GDM1 (cell line): Measurements from ENCODE around the gene NCBP2L.

Source experiments
- DNase-seq: peaks from one replicate; lab custom pipeline; 2025; lab: John Stamatoyannopoulos, UW

Gene NCBP2L

DNA sequence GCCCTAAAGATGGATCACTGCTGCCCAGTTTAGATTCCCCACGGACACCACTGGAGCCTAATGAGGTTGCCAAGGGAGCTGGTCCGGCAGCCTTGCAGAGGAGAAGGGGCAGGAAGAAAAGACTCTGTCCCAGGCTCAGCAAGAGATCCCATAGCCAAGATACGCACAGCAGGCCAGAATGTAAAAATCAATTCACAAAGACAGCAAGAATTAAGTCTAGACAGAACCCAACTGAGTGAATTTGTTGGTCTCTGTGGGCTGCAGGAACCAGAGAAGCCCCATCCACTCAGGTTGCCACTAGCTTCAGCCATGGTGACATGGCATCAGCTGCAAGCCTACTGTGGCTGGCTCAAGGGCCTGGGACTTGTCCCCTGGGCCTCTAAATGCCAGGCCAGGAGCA, 24.8 kb upstream of the NCBP2L start:
- DNase-seq, result no peak

DNA sequence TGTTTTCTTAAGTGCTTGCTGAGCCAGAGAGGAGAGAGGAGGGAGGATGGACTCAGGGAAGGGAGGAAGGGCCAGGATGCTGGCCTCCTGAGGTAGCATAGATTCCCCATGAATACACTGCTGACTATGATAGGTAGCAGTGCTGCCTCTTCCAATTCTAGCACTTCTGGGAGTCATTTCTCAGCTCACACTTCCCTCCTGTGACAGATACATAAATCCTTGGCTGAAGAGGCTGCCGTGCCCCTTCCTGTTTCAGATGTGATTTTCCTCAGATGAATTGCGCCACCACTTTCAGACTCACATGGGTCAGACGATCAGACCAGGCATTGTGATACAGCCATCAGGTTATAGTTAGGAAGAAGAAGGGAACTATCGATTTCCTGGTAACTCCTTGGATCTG, 24.3 kb upstream of the NCBP2L start:
- no peak for DNase-seq

GRCh38 chrX:107755721-107756120, 21.8 kb upstream of the NCBP2L start:
- no peak for DNase-seq

DNA sequence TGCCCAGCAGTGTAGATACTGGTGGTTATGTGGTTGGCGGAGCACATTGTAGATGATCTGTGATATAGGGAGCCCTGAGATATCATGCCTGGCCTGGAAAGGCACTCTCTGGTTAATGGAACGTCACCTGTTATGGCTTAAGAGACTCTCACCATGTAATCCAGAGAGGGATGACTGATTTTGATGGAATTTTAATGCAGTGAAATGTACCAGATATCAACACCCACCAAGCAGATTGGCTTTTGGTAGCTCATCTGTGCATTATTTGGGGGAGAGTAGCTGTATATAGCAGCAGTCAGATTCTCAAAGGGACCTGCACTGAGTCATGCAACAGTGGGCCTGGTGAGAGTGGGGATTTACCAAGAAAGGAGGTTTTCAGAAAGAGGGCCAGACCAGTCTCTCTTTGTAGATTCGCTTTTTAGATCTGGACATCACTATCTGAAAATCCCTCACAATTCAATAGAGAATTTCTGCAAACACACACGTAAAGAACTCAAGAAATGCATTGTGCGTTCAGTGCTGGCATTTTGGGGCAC, 19.2 kb upstream of the NCBP2L start:
- no peak for DNase-seq

DNA sequence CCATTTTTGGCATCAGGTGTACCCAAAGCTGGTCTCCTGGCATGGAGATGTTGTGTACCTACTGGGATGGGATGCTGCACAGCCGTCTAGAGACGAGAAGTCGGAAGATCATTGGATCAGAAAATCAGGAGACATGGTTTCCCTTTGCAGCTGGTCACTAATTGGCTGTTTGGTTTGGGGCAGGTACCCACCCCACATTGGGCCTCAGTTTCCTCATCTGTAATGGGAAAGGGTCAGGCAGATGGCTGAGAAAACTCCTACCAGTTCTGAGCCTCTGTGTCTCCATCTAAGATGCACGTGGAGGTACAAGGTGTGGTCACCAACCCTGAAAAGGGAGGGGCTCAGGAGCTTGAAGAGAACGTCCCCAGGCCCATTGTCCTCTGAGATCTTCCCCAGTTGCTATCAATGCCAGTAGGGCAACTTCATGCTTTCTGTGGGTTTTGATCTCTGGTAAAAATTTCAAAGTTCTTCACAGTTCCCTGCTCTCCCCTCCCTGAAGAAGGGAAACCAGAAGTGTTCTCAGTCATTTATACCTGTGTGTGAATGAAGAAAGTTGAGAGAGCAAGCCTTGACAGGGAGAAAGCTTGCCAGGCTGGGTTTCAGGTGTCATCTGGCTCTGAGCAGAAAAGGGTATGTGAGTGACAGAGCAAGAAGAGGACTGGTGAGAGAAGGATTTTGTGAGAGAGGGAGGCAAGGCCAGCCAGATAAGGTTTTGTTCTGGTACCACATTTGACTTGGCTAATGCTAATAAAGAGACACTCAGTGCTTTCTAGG, 17.0 kb upstream of the NCBP2L start:
- no peak for DNase-seq

DNA sequence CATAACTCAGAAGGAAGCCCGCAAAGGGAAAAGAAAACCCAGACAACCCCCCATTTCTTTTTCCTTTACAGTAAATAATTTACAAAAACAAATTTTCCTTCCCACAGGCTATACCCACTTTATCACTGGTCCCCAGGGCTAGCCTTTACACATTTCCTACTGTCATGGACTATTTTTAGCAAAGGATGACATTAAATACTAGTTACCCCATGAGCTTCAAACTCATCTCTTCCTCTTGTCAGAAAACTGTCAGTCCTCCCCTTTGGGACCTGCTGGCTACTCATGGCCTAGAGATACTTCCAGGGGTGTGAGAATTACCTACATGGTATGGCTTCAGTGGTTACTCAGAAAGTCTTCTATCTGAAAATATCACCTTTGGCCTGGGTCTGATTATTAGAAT, 13.9 kb upstream of the NCBP2L start:
- no peak for DNase-seq

DNA sequence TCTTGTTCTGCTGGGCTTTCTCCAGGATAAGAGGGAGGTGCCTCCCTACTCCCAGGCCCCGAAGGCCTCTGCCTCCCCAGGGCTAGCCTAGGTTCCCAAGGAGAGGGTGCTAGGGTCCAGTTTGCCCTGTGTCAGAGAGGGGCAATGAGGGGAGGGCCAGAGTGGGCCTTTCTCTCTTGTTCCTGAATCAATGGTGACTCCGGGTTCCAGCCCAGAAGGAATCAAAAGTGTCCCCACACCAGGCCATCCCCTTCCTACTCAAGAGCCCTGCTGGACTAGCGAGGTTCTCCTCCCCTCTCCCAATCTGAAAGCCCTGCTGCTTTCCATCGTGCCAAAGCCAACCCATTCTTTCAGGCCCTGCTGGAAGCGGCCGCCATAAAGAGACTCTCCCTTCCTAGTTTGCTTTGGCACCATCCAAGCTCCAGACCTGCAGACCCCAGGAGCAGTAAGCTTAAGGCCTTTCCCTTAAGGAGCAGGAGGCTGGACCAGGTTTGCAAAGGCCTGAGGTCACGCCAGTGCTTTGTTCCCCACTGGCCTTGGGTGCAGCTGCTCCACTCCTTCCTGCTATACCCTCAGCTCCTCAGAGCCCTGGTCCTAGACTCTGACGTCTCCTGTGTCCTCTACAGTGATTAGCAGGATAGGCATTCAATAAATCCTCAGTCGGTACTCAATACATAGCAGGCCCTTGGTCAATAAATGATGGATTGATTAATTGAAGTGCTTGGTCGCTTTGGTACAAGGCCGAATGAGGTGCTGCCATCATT, 12.5 kb upstream of the NCBP2L start:
- DNase-seq, result no peak

- DNase-seq, result no peak
Observed at GRCh38 chrX:107766470-107767150, 10.9 kb upstream of the NCBP2L start.

DNA sequence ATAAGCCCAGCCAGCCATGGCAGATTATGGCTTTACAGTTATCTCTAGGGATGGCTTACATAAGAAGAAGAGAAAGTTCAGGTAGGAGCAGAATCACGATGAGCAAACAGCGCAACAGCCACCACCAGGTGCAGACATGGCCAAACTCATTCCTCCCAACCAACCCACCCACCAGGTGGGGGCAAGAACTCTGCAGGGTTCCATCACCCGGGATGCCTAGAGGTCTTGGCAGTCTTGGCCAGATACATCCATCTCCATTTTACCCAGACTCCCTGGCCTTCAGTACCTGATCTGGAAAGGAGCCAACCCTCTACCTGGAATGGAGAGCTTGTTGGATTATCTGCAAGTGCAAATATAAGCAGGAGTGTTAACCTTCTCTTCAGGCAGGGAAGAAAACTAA, 9.5 kb upstream of the NCBP2L start:
- DNase-seq, result no peak

- no peak for DNase-seq
Observed at GRCh38 chrX:107769581-107770317, 7.8 kb upstream of the NCBP2L start.

DNA sequence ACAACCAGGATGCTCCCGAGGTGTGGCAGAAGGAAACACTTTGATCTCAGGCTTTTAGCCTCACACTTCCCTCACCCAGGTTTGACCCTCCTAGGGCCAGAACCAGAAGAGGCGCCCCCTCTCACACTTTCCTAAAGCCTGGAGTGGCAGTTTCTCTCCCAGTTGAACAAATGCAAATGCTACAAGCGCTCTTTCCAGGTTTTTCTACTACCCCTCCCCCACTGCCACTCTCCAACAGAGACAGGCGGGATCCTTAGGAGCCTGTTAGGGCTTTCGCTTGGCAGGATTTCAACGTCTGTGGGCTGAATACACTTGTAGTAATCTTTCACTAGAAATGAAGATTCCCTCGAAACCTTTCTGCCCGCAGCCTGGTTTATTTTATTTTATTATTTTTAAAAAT, 4.3 kb upstream of the NCBP2L start:
- DNase-seq, result no peak

- no peak for DNase-seq
Observed at GRCh38 chrX:107773906-107774435, 3.6 kb upstream of the NCBP2L start.

- no peak for DNase-seq
Observed at GRCh38 chrX:107775000-107775733, 2.4 kb upstream of the NCBP2L start.

DNA sequence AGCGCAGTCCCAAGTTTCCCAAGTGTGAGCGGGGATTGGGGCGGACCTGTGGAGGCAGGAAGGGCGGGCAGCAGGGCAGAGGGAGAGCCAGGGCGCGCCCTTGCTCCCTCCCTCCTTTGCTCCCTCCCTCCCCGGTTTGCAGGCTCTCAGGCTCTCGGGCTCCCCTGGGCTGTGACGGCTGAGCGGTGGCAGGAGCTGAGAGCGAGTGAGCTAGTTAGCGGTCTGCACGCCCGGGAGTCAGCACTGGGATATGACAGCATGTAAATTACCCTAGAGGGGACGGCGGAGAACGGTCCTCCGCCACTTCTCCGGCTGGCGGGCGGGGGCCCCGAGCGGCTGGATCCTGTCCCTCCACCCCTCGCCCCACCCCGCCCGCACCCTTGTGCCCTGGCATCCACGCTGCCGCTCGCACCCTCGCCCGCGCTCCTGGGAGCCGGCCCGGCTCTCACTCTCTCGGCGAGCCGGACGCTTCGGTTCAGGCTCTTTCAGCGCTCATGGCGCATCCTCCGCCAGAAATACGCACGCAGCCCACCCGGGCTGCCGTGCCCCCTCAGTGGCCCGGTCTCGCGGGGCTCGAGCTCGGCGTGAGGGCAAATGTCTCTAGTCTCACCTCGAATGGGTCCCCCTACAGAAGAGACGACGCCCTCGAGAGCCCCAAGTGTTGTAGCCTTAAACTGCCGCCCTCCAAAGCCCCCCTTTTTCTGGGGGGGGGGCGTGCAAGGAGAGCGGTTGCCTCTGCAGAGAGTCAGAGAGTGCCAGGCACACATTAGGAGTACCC, 1.6 kb upstream of the NCBP2L start, which contains the start of gene TSC22D3:
Gene TSC22D3 (minus strand): TSS at position 54 of the 778 bp plus-strand sequence. CDS start 368 bp downstream, outside the sequence.
- DNase-seq, result peak; percentile 26

GRCh38 chrX:107776649-107777535, 641 bp upstream of the NCBP2L start:
- DNase-seq, result peak; percentile 73

DNA sequence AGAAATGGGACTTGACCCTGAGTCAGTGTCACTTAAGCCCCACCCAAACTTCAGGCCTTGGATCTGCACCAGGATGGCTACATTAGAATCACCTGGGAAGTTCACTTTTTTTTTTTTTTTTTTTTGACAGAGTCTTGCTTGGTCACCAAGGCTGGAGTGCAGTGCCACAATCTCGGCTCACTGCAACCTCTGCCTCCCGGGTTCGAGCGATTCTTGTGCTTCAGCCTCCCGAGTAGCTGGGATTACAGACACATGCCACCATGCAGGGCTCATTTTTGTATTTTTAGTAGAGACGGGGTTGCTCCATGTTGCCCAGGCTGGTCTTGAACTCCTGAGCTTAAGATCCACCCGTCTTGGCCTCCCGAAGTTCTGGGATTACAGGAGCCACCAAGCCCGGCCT, 3.0 kb downstream of the NCBP2L start:
- no peak for DNase-seq

DNA sequence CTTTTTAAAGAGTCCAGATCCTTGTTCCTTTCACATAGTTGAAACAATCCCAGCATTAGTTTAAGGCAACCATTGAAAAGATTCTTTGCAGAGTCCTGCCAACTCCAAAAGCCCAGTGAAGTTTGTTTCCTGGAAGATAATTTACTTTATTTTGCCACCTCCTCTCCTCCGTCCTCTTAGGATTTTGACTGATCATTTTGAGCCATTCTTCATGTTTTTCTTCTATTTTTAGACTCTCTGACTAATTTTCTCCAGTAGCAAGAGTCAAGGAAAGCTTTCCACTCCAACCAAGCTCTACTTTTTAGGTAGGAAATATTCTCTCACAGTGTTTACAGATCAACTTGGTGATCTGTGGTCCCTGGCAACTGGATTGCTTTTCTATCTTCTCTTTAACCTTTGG, 10.3 kb downstream of the NCBP2L start:
- no peak for DNase-seq

DNA sequence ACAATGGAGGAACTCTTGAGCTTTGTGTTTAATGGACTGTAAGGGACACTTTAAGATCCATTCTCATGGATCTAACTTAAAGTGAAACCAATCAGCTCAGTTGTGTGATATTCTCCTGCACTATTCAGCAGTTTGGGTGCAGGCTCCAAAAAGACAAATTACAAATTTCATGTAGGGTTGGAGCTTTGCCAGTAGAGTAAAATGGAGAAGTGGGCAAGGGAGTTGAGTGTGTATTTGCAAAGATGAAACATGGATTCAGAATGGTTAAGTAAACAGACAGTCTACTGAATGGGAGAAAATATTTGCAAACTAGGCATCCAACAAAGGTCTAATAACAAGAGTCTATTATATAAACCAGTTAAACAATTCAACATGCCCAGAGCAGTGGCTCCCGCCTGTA, 26.9 kb downstream of the NCBP2L start:
- no peak for DNase-seq

DNA sequence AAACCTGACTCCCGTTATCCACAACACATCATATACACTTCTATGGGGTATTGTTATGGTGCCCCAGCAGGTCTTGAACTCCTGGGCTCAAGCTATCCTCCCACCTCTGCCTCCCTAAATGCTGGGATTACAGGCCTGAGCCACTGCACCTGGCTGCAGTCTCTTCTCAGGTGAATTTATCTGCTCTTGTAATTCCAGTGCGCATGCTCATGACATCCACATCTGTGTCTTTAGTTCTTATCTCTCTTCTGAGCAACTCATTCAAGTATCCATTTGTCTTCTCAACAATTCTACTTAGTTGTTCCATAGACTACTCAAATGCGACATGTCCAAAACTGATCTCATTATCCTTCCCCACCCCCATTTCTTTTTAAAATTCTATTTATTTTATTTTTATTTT, 27.6 kb downstream of the NCBP2L start:
- no peak for DNase-seq
